ENCODE measurements around the gene ASPG. TPM values are rescaled to one million over a fixed set of nuclear protein-coding genes. Genes with fewer than 3 reads are reported as not detected.

ASPG gene
- total RNA-seq, 1 experiment from 2014 or later = 0.22 TPM

DNA sequence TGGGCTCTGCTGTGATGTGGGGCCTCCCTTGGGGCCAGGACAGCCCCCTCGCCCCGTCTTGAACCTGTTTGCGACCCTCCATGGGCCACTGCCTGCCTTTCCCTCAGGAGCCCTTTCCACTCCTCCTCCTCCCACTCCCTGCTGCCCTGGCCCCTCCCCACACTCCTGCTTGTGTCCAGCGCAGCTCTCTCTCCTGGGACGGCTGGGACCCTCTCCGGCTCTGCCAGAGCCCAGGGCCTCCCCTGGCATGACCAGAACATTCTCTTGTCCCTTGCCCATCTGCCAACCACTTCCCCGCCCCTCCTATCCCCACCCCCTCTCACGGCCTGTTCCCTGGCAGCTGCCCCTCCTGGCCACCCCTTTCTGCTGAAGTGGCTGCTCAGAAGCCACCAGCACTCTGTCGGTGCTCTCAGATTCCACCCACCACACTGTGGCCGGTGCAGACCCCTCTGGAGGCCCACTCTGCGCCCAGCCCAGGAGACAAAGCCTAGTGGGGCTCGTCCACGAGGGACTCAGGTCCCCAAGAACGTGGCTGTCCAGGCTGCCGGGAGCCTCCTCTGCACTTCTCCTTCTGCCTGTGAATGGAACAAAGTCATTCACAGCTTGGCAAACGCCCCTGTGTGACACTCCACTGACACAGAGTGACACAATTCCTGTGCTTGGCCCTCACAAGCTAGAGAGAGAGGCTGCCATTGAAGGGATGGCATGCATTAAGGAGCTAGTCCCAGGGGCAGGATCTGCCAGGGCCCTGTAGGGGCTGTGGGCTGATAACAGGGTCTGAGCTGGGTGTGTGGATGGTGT is 1.4 kb downstream of the ASPG start:
- no peaks in the 10 kb centered on the region for H3K27me3 ChIP-seq (ENCODE audit: low read length)
- ChIA-PET POLR2A (ENCODE audit: unreplicated experiment) (no interaction called here), CTCF (no interaction called here)
- no peak overlapping the region for H3K9ac ChIP-seq (ENCODE audit: low read length)
- H4K20me1 ChIP-seq (ENCODE audit: low read length) = no peaks in the 10 kb centered on the region
- H3K4me2 ChIP-seq (ENCODE audit: low read length) = no peak overlapping the region
- no peaks in the 10 kb centered on the region for H3K9me2 ChIP-seq (replicated peaks; ENCODE audit: low read length)
- no TSS peak for BruUV-seq (replicated peaks)
- no peaks in the 10 kb centered on the region for H3K79me2 ChIP-seq (ENCODE audit: low read length)
- no peaks in the 10 kb centered on the region for H3F3A ChIP-seq (ENCODE audit: low read length, unreplicated experiment)
- no peaks in the 10 kb centered on the region for H3K36me3 ChIP-seq (ENCODE audit: low read depth, low read length)
- no peak overlapping the region for H3K27ac ChIP-seq (ENCODE audit: low read length)
- no peak overlapping the region for H2AFZ ChIP-seq (ENCODE audit: low read length)
- no peaks in the 10 kb centered on the region for H3K9me3 ChIP-seq (ENCODE audit: low read length)
- DNase-seq (no peak), ATAC-seq (no peak)
- H3K4me1 ChIP-seq (ENCODE audit: insufficient read depth, low read length) = no peaks in the 10 kb centered on the region
- intact Hi-C loops (cut with micrococcal nuclease) = no loop called here
- TF ChIP-seq EZH2phosphoT487 (IDR thresholded peaks at IDR 0.05; ENCODE audit: borderline replicate concordance, low read length) (no peak), EZH2 (IDR thresholded peaks at IDR 0.05; ENCODE audit: low read length, unreplicated experiment) (no peak)
- TF ChIP-seq, protein P1, sequence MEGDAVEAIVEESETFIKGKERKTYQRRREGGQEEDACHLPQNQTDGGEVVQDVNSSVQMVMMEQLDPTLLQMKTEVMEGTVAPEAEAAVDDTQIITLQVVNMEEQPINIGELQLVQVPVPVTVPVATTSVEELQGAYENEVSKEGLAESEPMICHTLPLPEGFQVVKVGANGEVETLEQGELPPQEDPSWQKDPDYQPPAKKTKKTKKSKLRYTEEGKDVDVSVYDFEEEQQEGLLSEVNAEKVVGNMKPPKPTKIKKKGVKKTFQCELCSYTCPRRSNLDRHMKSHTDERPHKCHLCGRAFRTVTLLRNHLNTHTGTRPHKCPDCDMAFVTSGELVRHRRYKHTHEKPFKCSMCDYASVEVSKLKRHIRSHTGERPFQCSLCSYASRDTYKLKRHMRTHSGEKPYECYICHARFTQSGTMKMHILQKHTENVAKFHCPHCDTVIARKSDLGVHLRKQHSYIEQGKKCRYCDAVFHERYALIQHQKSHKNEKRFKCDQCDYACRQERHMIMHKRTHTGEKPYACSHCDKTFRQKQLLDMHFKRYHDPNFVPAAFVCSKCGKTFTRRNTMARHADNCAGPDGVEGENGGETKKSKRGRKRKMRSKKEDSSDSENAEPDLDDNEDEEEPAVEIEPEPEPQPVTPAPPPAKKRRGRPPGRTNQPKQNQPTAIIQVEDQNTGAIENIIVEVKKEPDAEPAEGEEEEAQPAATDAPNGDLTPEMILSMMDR (conservative IDR thresholded peaks at IDR 0.05; ENCODE audit: low read depth, low read length) = no peak
- no peak overlapping the region for H3K4me3 ChIP-seq (ENCODE audit: low read length)

DNA sequence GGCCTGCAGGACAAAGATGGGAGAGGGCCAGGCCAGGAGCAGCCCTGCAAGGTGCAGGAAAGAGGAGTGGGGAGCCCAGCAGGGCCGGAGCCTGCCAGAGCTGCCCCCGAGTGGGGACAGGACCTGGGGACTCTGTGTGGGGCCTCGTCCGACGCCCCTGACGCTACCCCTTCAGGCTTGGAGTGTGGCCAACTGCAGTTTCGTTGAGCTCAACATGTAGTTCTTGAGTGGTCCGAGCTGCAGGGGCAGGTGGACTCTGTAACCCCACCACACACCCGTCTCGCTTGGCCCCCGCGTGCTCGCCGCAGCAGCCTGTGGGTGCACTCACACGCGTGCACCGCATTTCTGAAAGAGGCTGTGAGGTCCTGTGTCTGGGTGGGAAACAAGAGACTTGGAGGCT is 2.0 kb downstream of the ASPG start:
- DNase-seq (no peak), ATAC-seq (no peak)
- H3K9ac ChIP-seq (ENCODE audit: low read length) = no peak overlapping the region
- H3K79me2 ChIP-seq (ENCODE audit: low read length) = no peaks in the 10 kb centered on the region
- TF ChIP-seq EZH2 (IDR thresholded peaks at IDR 0.05; ENCODE audit: low read length, unreplicated experiment) (no peak), EZH2phosphoT487 (IDR thresholded peaks at IDR 0.05; ENCODE audit: borderline replicate concordance, low read length) (no peak)
- TF ChIP-seq, protein P1 (conservative IDR thresholded peaks at IDR 0.05; ENCODE audit: low read depth, low read length) = no peak
- H3K9me3 ChIP-seq (ENCODE audit: low read length) = no peaks in the 10 kb centered on the region
- no peaks in the 10 kb centered on the region for H3K36me3 ChIP-seq (ENCODE audit: low read depth, low read length)
- H3K4me2 ChIP-seq (ENCODE audit: low read length) = no peak overlapping the region
- no peaks in the 10 kb centered on the region for H3K9me2 ChIP-seq (replicated peaks; ENCODE audit: low read length)
- no peaks in the 10 kb centered on the region for H4K20me1 ChIP-seq (ENCODE audit: low read length)
- intact Hi-C loops (cut with micrococcal nuclease) = no loop called here
- BruUV-seq (replicated peaks) = no TSS peak
- ChIA-PET CTCF (no interaction called here), POLR2A (ENCODE audit: unreplicated experiment) (no interaction called here)
- no peaks in the 10 kb centered on the region for H3K4me1 ChIP-seq (ENCODE audit: insufficient read depth, low read length)
- no peaks in the 10 kb centered on the region for H3F3A ChIP-seq (ENCODE audit: low read length, unreplicated experiment)
- H3K4me3 ChIP-seq (ENCODE audit: low read length) = no peak overlapping the region
- no peak overlapping the region for H2AFZ ChIP-seq (ENCODE audit: low read length)
- H3K27ac ChIP-seq (ENCODE audit: low read length) = no peak overlapping the region
- H3K27me3 ChIP-seq (ENCODE audit: low read length) = no peaks in the 10 kb centered on the region

Data from PC-3 (cell line).